ENCODE data around the gene HYOU1.

DNA sequence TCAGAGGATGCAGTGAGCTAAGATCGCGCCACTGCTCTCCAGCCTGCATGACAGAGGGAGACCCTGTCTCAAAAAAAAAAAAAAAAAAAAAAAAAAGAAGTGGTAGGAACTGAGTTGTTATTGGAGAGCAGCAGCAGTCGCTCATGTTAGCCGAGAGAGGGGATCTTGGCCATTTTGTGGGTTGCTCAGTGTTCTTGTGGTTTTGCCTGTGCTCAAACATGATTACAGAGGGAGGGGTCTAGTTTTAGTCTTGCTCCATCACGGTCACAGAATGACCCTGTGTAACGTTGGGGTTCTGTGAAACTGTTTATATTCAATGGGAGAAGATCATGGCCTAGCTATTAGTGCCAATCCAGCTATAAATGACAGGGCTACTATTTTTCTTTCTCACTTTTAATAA is 42.7 kb upstream of the HYOU1 start:
- TF ChIP-seq, protein P1, sequence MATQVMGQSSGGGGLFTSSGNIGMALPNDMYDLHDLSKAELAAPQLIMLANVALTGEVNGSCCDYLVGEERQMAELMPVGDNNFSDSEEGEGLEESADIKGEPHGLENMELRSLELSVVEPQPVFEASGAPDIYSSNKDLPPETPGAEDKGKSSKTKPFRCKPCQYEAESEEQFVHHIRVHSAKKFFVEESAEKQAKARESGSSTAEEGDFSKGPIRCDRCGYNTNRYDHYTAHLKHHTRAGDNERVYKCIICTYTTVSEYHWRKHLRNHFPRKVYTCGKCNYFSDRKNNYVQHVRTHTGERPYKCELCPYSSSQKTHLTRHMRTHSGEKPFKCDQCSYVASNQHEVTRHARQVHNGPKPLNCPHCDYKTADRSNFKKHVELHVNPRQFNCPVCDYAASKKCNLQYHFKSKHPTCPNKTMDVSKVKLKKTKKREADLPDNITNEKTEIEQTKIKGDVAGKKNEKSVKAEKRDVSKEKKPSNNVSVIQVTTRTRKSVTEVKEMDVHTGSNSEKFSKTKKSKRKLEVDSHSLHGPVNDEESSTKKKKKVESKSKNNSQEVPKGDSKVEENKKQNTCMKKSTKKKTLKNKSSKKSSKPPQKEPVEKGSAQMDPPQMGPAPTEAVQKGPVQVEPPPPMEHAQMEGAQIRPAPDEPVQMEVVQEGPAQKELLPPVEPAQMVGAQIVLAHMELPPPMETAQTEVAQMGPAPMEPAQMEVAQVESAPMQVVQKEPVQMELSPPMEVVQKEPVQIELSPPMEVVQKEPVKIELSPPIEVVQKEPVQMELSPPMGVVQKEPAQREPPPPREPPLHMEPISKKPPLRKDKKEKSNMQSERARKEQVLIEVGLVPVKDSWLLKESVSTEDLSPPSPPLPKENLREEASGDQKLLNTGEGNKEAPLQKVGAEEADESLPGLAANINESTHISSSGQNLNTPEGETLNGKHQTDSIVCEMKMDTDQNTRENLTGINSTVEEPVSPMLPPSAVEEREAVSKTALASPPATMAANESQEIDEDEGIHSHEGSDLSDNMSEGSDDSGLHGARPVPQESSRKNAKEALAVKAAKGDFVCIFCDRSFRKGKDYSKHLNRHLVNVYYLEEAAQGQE (IDR thresholded peaks at IDR 0.05; ENCODE audit: insufficient read depth in 1 of 2, low read depth in 2 of 2, low read length in 2 of 2) = no peak
- TF ChIP-seq POLR2AphosphoS5 (IDR thresholded peaks at IDR 0.05; ENCODE audit: low read depth, low read length) = no peak
- no peak for TF ChIP-seq TAF1 (IDR thresholded peaks at IDR 0.05; ENCODE audit: borderline replicate concordance, insufficient read depth, low read length)
- no peak for TF ChIP-seq FOXP2 (optimal IDR thresholded peaks at IDR 0.05; ENCODE audit: borderline replicate concordance, extremely low read depth, extremely low read length, insufficient read depth)
- TF ChIP-seq SIN3A (IDR thresholded peaks at IDR 0.05; ENCODE audit: borderline replicate concordance, insufficient read depth, low read length) = no peak

All from PFSK-1 (cell line).